GM10266 (cell line): ENCODE data around the gene TIMD4.

Experiments used
- DNase-seq: peaks from one replicate; pipeline ENCODE4 v3.0.0; 2012; ENCODE audit errors: extremely low spot score
- TF ChIP-seq, protein P1 (sequence below): IDR thresholded peaks from 2 replicates; pipeline ENCODE4 v1.5.1; 2012; ENCODE audit warnings: mild to moderate bottlenecking, low read depth; ENCODE audit not compliant: control insufficient read depth, insufficient read depth; ENCODE audit errors: missing control alignments

Gene TIMD4

DNA sequence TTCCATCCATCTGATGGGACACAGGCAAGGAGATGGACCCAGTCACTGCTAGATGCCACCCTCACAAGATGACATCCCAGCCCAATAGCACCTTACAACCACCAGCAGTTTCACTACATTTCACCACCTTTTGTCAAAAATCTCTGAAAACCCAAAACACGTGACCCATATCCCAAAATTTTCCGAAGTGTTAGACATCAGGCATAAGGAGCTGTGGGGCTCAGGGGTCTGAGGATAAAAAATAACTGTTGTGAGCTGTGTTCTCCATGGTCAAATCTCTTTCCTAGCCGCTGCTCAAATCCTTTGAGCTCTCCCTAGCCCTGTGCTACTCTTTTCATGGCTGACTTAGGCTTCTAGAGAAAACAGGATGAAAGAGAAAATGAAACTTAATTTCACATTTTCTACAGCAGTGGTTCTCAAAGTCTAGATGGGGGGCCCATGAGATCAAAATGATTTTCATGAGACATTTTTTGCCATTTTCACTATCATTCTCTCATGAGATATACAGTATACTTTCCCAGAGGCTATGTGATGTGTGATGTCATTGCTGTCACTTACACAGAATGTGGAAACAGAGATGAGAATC lies 40.7 kb downstream of the TIMD4 start:
- DNase-seq = peak; percentile 55
- TF ChIP-seq, protein P1, sequence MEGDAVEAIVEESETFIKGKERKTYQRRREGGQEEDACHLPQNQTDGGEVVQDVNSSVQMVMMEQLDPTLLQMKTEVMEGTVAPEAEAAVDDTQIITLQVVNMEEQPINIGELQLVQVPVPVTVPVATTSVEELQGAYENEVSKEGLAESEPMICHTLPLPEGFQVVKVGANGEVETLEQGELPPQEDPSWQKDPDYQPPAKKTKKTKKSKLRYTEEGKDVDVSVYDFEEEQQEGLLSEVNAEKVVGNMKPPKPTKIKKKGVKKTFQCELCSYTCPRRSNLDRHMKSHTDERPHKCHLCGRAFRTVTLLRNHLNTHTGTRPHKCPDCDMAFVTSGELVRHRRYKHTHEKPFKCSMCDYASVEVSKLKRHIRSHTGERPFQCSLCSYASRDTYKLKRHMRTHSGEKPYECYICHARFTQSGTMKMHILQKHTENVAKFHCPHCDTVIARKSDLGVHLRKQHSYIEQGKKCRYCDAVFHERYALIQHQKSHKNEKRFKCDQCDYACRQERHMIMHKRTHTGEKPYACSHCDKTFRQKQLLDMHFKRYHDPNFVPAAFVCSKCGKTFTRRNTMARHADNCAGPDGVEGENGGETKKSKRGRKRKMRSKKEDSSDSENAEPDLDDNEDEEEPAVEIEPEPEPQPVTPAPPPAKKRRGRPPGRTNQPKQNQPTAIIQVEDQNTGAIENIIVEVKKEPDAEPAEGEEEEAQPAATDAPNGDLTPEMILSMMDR = no peak

DNA sequence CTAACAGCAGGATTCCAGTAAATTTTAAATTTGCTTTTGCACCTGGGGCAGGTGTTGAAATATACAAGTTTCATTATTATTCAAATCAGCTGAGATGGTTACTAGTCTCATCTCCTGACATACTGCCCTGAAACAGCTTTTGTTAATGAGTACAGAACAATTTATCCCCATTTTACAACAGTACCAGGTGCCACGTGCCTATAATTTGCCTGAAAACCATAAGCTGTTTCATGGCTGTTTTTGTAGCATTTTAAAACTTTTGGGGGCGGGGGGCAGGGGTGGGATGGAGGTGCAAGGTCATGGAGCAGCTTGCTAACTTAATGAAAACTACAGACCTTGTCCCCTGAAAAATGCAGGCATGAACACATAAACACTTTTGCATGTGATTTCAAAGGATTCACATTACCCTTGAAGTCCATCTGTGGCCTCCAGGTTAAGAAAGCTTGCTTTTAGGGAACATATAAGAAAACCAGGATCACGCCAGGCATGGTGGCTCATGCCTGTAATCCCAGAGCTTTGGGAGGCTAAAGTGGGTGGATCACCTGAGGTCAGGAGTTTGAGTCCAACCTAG lies 42.1 kb downstream of the TIMD4 start:
- DNase-seq = no peak
- TF ChIP-seq, protein P1 = no peak

DNA sequence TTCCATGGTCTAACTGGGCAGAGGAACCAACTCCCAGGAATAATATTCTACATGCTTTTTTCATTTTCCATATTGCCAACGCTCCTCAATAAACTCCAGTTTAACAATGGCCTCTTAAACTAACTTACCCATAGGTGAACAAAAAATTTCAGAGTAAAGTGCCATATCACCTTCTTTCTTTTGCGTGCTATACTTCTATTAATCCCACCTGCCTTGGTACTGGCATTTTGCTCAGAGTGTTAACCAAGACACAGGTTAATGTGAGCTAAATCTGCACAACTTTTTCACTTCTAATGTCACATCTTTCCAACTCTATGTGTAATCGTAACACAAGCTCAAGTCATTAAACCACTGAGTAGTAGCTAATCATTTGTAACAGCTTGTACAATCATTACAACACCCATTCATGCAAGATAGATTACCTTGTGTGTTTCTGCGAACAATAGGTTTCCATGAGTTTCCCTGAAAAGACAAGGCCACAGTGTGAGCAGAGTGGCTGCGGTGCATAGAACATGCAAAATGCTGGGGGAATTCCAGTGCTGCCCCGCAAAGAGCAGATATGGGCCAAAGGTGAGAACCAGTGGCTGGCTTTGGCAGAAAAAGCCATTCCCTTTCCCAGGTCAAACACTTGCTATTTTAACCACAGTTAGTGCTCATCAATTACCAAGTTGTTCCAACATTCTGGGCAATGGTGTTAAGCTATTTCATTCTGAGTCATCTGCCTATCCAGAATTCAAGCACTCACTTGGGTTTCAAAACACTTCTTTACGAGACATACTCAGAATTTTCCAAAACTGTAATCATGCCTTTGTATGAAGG lies 42.8 kb downstream of the TIMD4 start:
- no peak for DNase-seq
- TF ChIP-seq, protein P1 = no peak

DNA sequence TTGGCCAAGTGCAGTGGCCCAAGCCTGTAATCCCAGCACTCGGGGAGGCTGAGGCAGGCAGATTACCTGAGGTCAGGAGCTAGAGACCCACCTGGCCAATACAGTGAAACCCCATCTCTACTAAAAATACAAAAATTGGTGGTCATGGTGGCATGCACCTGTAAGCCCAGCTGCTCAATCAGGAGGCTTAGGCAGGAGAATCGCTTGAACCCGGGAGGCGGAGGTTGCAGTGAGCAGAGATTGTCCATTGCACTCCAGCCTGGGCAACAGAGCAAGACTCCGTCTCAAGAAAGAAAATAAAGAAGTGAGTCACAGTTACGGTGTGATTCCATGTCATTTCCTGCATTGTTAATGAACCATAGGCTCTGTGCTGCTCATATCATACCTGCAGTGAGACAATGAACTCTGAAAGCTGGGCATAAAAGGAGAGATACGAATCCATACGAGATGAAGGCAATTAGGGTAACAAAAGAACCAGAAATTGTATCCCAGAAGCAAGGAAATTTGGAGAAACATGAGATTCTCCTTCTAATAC lies 44.6 kb downstream of the TIMD4 start:
- TF ChIP-seq, protein P1 = no peak
- no peak for DNase-seq

DNA sequence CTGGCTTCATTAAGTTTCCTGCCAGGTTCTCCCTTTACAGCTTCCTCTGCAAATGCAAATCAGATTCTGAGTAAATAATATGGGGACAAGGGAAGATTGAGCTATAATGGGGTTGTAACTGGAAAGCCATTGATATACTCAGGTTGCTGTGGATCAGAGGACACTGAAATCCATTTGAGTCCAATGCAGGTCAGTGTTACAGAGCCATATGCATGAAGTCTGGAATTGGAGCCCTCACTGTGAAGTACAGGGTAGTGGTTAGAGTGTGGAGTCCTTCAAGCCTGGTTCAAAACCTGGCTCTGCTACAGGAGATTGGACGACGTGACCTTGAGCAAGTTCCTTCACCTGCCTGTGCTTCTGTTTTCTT lies 48.7 kb downstream of the TIMD4 start:
- TF ChIP-seq, protein P1 = no peak

DNA sequence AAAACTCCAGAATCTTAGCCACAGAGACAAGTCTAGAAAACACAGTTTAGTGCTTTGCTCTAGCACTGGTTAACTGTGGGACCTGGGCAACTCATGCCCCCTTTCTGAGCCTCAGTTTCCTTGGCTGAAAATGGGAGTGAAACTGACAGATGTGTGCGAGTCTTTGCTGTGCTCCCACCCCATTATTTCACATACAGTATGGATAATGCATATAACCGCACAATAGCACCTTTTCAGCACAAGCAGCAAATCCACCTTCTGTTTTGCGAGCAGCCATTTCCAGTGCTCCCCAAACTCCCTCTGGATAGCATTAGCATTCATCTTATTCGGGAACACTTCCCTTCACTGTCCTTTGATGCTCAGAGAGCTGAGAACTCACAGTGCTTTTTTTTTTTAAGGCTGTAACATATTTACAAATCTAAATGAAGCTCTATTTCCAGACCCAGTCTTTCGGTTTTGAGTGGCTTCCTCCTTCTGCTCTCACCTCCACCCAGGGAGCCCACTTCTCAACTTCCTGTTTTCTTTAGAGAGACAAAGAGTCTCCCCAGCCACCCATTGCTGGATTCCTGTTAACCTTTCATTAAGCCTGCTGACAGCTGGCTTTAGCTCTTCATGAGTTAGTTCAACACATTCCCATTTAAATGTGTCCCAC lies 49.2 kb downstream of the TIMD4 start:
- DNase-seq = peak; percentile 42
- TF ChIP-seq, protein P1 = no peak

More for the DNA sequence above, 48.7 kb downstream of the TIMD4 start:
- DNase-seq = no peak
